Measurements from ENCODE around the gene PTPN2.

The PTPN2 gene

GRCh38 chr18:12883684-12884405 lies at the start of gene PTPN2:
Gene PTPN2 (minus strand): TSS chr18:12884237. CDS start chr18:12884141, 96 bp downstream.
- peak; percentile 90 for DNase-seq (ENCODE audit: low read depth)
- peak within 1 kb of the TSS; percentile 90 for H3K4me3 ChIP-seq (ENCODE audit: low read depth, low read length)
- no peak for TF ChIP-seq CTCF (IDR thresholded peaks at IDR 0.05; ENCODE audit: low read depth, low read length, missing control alignments)

- TF ChIP-seq CTCF (IDR thresholded peaks at IDR 0.05; ENCODE audit: low read depth, low read length, missing control alignments), result no peak
- DNase-seq (ENCODE audit: low read depth), result no peak
- H3K4me3 ChIP-seq (ENCODE audit: low read depth, low read length), result no peak overlapping the region
Observed at GRCh38 chr18:12933327-12933726, 49.3 kb upstream of the PTPN2 start.

GRCh38 chr18:12930908-12931307 lies 46.9 kb upstream of the PTPN2 start:
- no peak for TF ChIP-seq CTCF (IDR thresholded peaks at IDR 0.05; ENCODE audit: low read depth, low read length, missing control alignments)
- DNase-seq (ENCODE audit: low read depth), result no peak

GRCh38 chr18:12930376-12930775 lies 46.3 kb upstream of the PTPN2 start:
- no peak for DNase-seq (ENCODE audit: low read depth)
- TF ChIP-seq CTCF (IDR thresholded peaks at IDR 0.05; ENCODE audit: low read depth, low read length, missing control alignments), result no peak
- H3K4me3 ChIP-seq (ENCODE audit: low read depth, low read length), result no peak overlapping the region

More at GRCh38 chr18:12930908-12931307, 46.9 kb upstream of the PTPN2 start:
- no peak overlapping the region for H3K4me3 ChIP-seq (ENCODE audit: low read depth, low read length)

GRCh38 chr18:12929477-12930083 lies 45.5 kb upstream of the PTPN2 start:
- no peak overlapping the region for H3K4me3 ChIP-seq (ENCODE audit: low read depth, low read length)
- no peak for TF ChIP-seq CTCF (IDR thresholded peaks at IDR 0.05; ENCODE audit: low read depth, low read length, missing control alignments)
- no peak for DNase-seq (ENCODE audit: low read depth)

GRCh38 chr18:12928641-12929040 lies 44.6 kb upstream of the PTPN2 start:
- no peak overlapping the region for H3K4me3 ChIP-seq (ENCODE audit: low read depth, low read length)
- no peak for DNase-seq (ENCODE audit: low read depth)
- TF ChIP-seq CTCF (IDR thresholded peaks at IDR 0.05; ENCODE audit: low read depth, low read length, missing control alignments), result no peak

Measured in GM12864 (cell line).